Suprapubic skin (tissue), 4 donors: ENCODE data around the gene EEIG2. TPM values are rescaled to one million over a fixed set of nuclear protein-coding genes. Genes with fewer than 3 reads are reported as not detected.

Experiments used
- DNase-seq, 2 donors: peaks; one replicate each; pipeline ENCODE4 v3.0.0-alpha.2; 2019; ENCODE audit warnings: low spot score in 2 of 2
- H3K27ac ChIP-seq: fragments of 200-600 bp; sonication (generic); one replicate; pipeline ENCODE4 v1.5.1; 2019
- H3K27me3 ChIP-seq: fragments of 200-600 bp; sonication (generic); one replicate; pipeline ENCODE4 v1.5.1; 2019
- H3K36me3 ChIP-seq: fragments of 200-600 bp; sonication (generic); one replicate; pipeline ENCODE4 v1.5.1; 2019
- H3K4me1 ChIP-seq: fragments of 200-600 bp; sonication (generic); one replicate; pipeline ENCODE4 v1.5.1; 2019
- H3K4me3 ChIP-seq: fragments of 200-600 bp; sonication (generic); one replicate; pipeline ENCODE4 v1.5.1; 2019; ENCODE audit warnings: mild to moderate bottlenecking
- H3K9me3 ChIP-seq: fragments of 200-600 bp; sonication (generic); one replicate; pipeline ENCODE4 v1.5.1; 2019
- EP300 ChIP-seq: sonication (generic); formaldehyde crosslinking; IDR thresholded peaks from one replicate; pipeline ENCODE4 v1.6.1; 2017; ENCODE audit warnings: antibody characterized with exemption
- POLR2A ChIP-seq, 2 donors: fragments of 450-650 bp; IDR thresholded peaks; one replicate each; pipeline ENCODE4 v1.6.1; 2017; ENCODE audit warnings: antibody characterized with exemption in 2 of 2, mild to moderate bottlenecking in 2 of 2, moderate library complexity in 2 of 2
- POLR2AphosphoS5 ChIP-seq, 3 donors: sonication (generic); formaldehyde crosslinking; IDR thresholded peaks; one replicate each; pipeline ENCODE4 v1.6.1; 2017; ENCODE audit warnings: antibody characterized with exemption in 3 of 3
- WGBS: methylation state at CpG from one replicate; pipeline ENCODE4 v1.1.5; 2018; 5-methylcytosine and 5-hydroxymethylcytosine counted together
- total RNA-seq, 4 donors: library from RNA; depleted of rRNA; stranded (reverse); fragments of >200 nt; gene quantifications; one replicate each; pipeline ENCODE4 v1.1.0, GENCODE V29; 2016
- TF ChIP-seq, protein P1 (sequence below), 2 donors: fragments of 200-600 bp in 1 of 2; fragments of 450-650 bp in 1 of 2; sonication (generic) in 1 of 2; IDR thresholded peaks; one replicate each; pipeline ENCODE4 v1.5.1; 2016 to 2019; ENCODE audit warnings: antibody characterized with exemption in 2 of 2, mild to moderate bottlenecking in 1 of 2, moderate library complexity in 1 of 2

EEIG2 gene
- total RNA-seq, 4 donors from 2014 or later: 5.8 to 6.8 (median 6.4) TPM

DNA sequence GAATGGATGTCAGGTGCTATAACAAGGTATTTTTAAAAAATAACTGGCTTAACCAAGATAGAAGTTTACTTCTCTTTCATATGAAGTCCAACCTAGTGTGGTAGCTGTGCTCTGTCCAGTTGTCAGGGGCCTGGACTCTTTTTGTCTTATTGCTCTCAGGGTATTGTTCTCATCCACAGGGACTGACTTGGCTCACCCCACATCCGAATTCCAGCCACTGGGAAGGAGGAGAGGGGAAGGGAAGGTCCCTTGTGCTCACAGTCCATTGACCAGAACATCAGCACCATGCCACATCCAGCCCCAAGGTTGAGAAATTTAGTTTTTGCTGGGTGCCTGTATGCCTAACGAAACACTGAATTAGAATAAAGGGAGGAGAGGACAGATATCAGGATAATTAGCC lies 8.7 kb downstream of the EEIG2 start:
- Histone ChIP-seq H3K27ac (no peak overlapping the region), H3K36me3 (no peaks in the 10 kb centered on the region), H3K4me3 (no peak overlapping the region), H3K4me1 (peaks cover 21% of the 10 kb centered on the region), H3K9me3 (no peaks in the 10 kb centered on the region), H3K27me3 (no peaks in the 10 kb centered on the region)
- TF ChIP-seq POLR2A (IDR thresholded peaks at IDR 0.05) (no peak), POLR2AphosphoS5 (IDR thresholded peaks at IDR 0.05) (no peak), EP300 (no peak)
- TF ChIP-seq, protein P1, sequence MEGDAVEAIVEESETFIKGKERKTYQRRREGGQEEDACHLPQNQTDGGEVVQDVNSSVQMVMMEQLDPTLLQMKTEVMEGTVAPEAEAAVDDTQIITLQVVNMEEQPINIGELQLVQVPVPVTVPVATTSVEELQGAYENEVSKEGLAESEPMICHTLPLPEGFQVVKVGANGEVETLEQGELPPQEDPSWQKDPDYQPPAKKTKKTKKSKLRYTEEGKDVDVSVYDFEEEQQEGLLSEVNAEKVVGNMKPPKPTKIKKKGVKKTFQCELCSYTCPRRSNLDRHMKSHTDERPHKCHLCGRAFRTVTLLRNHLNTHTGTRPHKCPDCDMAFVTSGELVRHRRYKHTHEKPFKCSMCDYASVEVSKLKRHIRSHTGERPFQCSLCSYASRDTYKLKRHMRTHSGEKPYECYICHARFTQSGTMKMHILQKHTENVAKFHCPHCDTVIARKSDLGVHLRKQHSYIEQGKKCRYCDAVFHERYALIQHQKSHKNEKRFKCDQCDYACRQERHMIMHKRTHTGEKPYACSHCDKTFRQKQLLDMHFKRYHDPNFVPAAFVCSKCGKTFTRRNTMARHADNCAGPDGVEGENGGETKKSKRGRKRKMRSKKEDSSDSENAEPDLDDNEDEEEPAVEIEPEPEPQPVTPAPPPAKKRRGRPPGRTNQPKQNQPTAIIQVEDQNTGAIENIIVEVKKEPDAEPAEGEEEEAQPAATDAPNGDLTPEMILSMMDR (IDR thresholded peaks at IDR 0.05): no peak
- WGBS: 86% methylated on average over 2 of the region's 2 CpGs
- DNase-seq: no peak

DNA sequence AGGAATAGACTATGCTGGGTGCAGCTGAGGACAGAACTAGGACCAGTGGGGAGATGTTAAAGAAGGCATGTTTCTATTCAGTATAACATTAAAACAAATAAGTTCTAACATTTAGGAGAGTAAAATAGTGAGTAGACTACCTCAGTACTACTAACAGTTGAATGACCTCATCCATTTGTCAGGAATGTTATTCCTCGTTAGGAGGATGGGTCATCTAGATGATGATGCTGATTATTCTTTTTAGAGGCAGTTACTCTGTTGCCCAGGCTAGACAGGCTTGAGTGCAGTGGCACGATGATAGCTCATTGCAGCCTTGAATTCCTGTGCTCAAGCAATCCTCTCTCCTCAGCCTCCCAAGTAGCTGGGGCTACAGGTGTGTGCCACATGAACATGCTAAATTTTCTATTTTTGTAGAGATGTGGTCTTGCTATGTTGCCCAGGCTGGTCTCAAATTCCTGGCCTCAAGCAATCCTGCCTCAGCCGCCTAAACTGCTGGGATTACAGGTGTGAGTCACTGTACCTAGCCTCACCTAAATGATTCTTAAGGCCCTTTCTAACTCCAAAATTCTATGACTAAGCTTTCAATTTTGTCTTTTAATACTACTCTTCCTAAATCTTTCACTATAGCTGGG lies 9.3 kb downstream of the EEIG2 start:
- WGBS: 73% methylated on average over 3 of the region's 3 CpGs
- no peak overlapping the region for H3K4me3 ChIP-seq
- TF ChIP-seq POLR2AphosphoS5 (IDR thresholded peaks at IDR 0.05): no peak
- H3K9me3 ChIP-seq: no peaks in the 10 kb centered on the region
- H3K27me3 ChIP-seq: no peaks in the 10 kb centered on the region
- no peak for DNase-seq
- H3K36me3 ChIP-seq: no peaks in the 10 kb centered on the region
- peaks cover 21% of the 10 kb centered on the region for H3K4me1 ChIP-seq
- no peak overlapping the region for H3K27ac ChIP-seq

DNA sequence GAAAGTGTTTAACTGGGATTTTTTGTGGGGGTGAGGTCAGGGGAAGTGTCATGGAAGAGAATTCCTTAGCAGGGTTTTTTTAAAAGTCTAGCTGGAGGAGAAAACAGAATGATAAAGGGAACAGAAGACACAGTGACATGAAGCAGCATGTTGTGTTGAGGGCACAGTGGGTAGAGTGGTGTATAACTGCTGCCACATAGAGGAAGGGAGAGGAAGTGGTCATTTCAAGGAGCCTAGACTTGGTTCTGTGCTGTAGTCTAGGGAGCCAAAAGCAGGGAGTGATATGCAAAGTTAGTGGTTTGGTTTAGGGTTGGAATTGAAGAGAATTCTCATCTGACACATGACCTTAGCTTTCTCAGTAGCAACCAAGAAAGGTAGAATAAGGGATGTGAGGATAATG lies 10.2 kb downstream of the EEIG2 start:
- Histone ChIP-seq H3K27ac (no peak overlapping the region), H3K4me1 (peaks cover 19% of the 10 kb centered on the region), H3K9me3 (no peaks in the 10 kb centered on the region), H3K4me3 (no peak overlapping the region), H3K27me3 (no peaks in the 10 kb centered on the region), H3K36me3 (no peaks in the 10 kb centered on the region)
- no peak for DNase-seq
- TF ChIP-seq, protein P1 (IDR thresholded peaks at IDR 0.05): peak in 1 of 2 donors; percentile 29
- TF ChIP-seq POLR2A (IDR thresholded peaks at IDR 0.05): no peak

DNA sequence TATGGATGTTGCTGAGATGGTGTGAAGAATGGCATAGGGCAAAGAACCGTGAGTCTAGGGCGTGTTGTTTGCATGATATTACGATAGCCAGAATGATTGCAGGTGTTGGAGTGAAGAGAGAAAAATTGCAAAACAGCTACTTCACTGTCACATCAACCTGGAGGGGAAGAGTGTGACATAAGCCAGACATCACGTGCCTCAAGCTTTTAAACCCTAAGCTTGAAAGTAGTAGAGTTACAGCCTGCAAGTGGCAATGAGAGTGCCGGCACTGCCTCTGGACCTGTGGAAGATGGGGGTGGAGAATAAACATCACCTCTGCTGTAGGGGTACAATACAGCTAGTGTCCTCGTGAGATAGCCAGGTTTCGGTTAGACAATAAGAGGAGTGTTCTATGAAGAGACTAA lies 11.1 kb downstream of the EEIG2 start:
- H3K27ac ChIP-seq: no peak overlapping the region
- DNase-seq: no peak
- TF ChIP-seq POLR2A (IDR thresholded peaks at IDR 0.05): no peak
- no peak for TF ChIP-seq EP300
- TF ChIP-seq POLR2AphosphoS5 (IDR thresholded peaks at IDR 0.05): no peak
- TF ChIP-seq, protein P1 (IDR thresholded peaks at IDR 0.05): no peak
- H3K4me3 ChIP-seq: no peak overlapping the region
- H3K27me3 ChIP-seq: no peaks in the 10 kb centered on the region
- H3K4me1 ChIP-seq: peaks cover 11% of the 10 kb centered on the region
- 74% methylated on average over 7 of the region's 7 CpGs for WGBS
- no peaks in the 10 kb centered on the region for H3K36me3 ChIP-seq
- H3K9me3 ChIP-seq: no peaks in the 10 kb centered on the region

DNA sequence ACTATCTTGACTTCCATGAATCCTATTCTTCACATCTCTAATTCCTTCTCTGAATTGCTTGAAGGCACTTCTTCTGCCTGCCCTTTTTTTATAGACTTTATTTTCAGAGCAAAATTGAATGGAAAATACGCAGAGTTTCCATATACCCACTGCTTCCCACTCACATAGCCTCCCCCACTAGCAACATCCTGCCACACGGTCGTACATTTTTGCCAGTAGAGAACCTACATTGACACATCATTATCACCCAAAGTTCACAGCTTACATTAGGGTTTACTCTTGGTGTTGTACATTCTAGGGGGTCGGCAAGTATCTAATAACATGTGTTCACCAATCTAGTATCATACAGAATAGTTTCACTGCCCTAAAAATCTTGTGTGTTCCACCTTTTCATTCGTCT lies 12.3 kb downstream of the EEIG2 start:
- H3K4me3 ChIP-seq: no peak overlapping the region
- DNase-seq: no peak
- 86% methylated on average over 5 of the region's 5 CpGs for WGBS
- H3K4me1 ChIP-seq: peaks cover 11% of the 10 kb centered on the region
- no peaks in the 10 kb centered on the region for H3K36me3 ChIP-seq
- TF ChIP-seq, protein P1 (IDR thresholded peaks at IDR 0.05): no peak
- TF ChIP-seq POLR2A (IDR thresholded peaks at IDR 0.05) (no peak), EP300 (no peak), POLR2AphosphoS5 (IDR thresholded peaks at IDR 0.05) (no peak)
- H3K27ac ChIP-seq: no peak overlapping the region
- no peaks in the 10 kb centered on the region for H3K9me3 ChIP-seq
- H3K27me3 ChIP-seq: no peaks in the 10 kb centered on the region

DNA sequence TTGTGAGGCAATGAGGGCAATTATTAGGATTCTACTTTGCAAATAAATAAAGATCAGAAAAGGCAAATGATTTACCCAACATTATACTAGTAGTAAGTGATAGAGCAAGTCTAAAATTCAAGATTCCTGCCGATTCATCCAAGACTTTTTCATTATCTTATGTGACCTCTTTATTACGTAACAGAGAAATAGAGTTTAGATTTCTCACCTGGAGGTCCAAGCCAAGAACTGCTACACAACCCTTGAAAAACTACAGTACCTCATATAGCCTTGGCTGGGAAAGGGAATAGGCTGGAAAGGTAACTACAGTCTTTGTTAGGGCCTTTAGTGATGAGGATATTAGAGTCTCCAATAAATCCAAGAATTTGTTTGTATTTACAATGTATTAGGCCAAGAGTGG lies 13.3 kb downstream of the EEIG2 start:
- H3K9me3 ChIP-seq: no peaks in the 10 kb centered on the region
- H3K4me3 ChIP-seq: no peak overlapping the region
- H3K4me1 ChIP-seq: peaks cover 11% of the 10 kb centered on the region
- no peaks in the 10 kb centered on the region for H3K27me3 ChIP-seq
- no peak for TF ChIP-seq POLR2AphosphoS5 (IDR thresholded peaks at IDR 0.05)
- TF ChIP-seq POLR2A (IDR thresholded peaks at IDR 0.05): no peak
- TF ChIP-seq, protein P1 (IDR thresholded peaks at IDR 0.05): no peak
- TF ChIP-seq EP300: no peak
- no peak overlapping the region for H3K27ac ChIP-seq
- WGBS: 97% methylated on average over 2 of the region's 2 CpGs
- no peak for DNase-seq
- H3K36me3 ChIP-seq: no peaks in the 10 kb centered on the region
